K562 (cell line): ENCODE measurements around the gene RHD. TPM values are rescaled to one million over a fixed set of nuclear protein-coding genes. Genes with fewer than 3 reads are reported as not detected.

Experiments used
- BHLHE40 ChIP-seq: IDR thresholded peaks from 2 replicates; pipeline ENCODE4 v1.6.1; 2011; ENCODE audit warnings: low read length, improper control_type of control experiment
- CEBPB ChIP-seq: fragments of 450-650 bp; IDR thresholded peaks from 2 replicates; pipeline ENCODE4 v1.6.1; 2016; ENCODE audit warnings: missing genetic modification characterization, missing compliant biosample characterization
- CHD4 ChIP-seq: fragments of 200-600 bp; sonication (generic); IDR thresholded peaks from 3 replicates; pipeline ENCODE4 v1.6.1; 2012; ENCODE audit warnings: low read depth, mild to moderate bottlenecking, mixed read lengths, low read length, inconsistent platforms; ENCODE audit not compliant: insufficient read depth, insufficient replicate concordance, poor library complexity, severe bottlenecking
- GABPB2 ChIP-seq: fragments of 250-450 bp; sonication (Bioruptor Pico); conservative IDR thresholded peaks from 2 replicates; pipeline ENCODE4 v1.5.1; 2021; ENCODE audit warnings: mild to moderate bottlenecking
- L3MBTL2 ChIP-seq: fragments of 450-650 bp; IDR thresholded peaks from 2 replicates; pipeline ENCODE4 v1.6.1; 2016; ENCODE audit warnings: mild to moderate bottlenecking, moderate library complexity
- MTA1 ChIP-seq: fragments of 450-650 bp; IDR thresholded peaks from 2 replicates; pipeline ENCODE4 v1.6.1; 2017; ENCODE audit warnings: borderline replicate concordance
- NCOA1 ChIP-seq: fragments of 450-650 bp; IDR thresholded peaks from 2 replicates; pipeline ENCODE4 v1.6.1; 2016; ENCODE audit warnings: low read depth
- POLR2A ChIP-seq: fragments of 450-650 bp; conservative IDR thresholded peaks from 2 replicates; pipeline ENCODE4 v1.6.1; 2016
- RAD51 ChIP-seq: fragments of 450-650 bp; IDR thresholded peaks from 2 replicates; pipeline ENCODE4 v1.7.1; 2016; ENCODE audit warnings: low read depth, mild to moderate bottlenecking, borderline replicate concordance
- RBM14 ChIP-seq: fragments of 200-400 bp; formaldehyde crosslinking; IDR thresholded peaks from 2 replicates; pipeline ENCODE4 v1.6.1; 2018; ENCODE audit warnings: low read depth, mild to moderate bottlenecking, low read length, moderate library complexity, borderline replicate concordance; ENCODE audit not compliant: insufficient read depth
- RNF2 ChIP-seq: sonication (generic); IDR thresholded peaks from 2 replicates; pipeline ENCODE4 v1.6.1; 2016
- SMAD4 ChIP-seq: fragments of 250-450 bp; sonication (Bioruptor Pico); conservative IDR thresholded peaks from 2 replicates; pipeline ENCODE4 v1.8.0; 2021; ENCODE audit warnings: inconsistent platforms, mild to moderate bottlenecking, moderate library complexity
- TAF7 ChIP-seq: fragments of 450-650 bp; IDR thresholded peaks from 2 replicates; pipeline ENCODE4 v1.6.1; 2016; ENCODE audit warnings: missing genetic modification characterization, missing compliant biosample characterization
- ZNF175 ChIP-seq: fragments of 200-800 bp; sonication (Bioruptor generic); IDR thresholded peaks from 2 replicates; pipeline ENCODE4 v1.6.1; 2016; ENCODE audit warnings: low read depth, mild to moderate bottlenecking, missing genetic modification characterization, missing compliant biosample characterization
- ZNF232 ChIP-seq: sonication (generic); formaldehyde crosslinking; IDR thresholded peaks from 2 replicates; pipeline ENCODE4 v1.8.0; 2022; ENCODE audit warnings: mild to moderate bottlenecking, missing genetic modification reagents
- ZNF347 ChIP-seq: fragments of 450-650 bp; formaldehyde crosslinking; IDR thresholded peaks from 2 replicates; pipeline ENCODE4 v1.4.0; 2020; ENCODE audit warnings: low read depth, mild to moderate bottlenecking, moderate library complexity
- ZNF444 ChIP-seq: fragments of 250-450 bp; sonication (Bioruptor Pico); IDR thresholded peaks from 2 replicates; pipeline ENCODE4 v1.4.0; 2020; ENCODE audit warnings: mild to moderate bottlenecking, moderate library complexity
- polyA plus RNA-seq, 8 experiments: library from polyadenylated mRNA; depleted of rRNA in 4 of 8; stranded (reverse) in 5 of 8; unstranded in 3 of 8; fragments of >200 nt; fragmentation: Nextera tagmentation in 2 of 8; fragmentation: Illumina TruSeq in 1 of 8; extraction: Ambion mirVana in 2 of 8; extraction: Trizol in 1 of 8; gene quantifications; 2 replicates each; pipeline versions ENCODE4 v1.2.1 to v1.2.3, GENCODE V29; 2011 to 2014; ENCODE audit warnings: inconsistent platforms in 1 of 8, missing spikeins in 1 of 8
- total RNA-seq, 7 experiments: library from RNA; depleted of rRNA in 6 of 7; stranded (reverse); fragments of >200 nt in 6 of 7; fragmentation: Illumina TruSeq in 2 of 7; extraction: Trizol in 2 of 7; gene quantifications; 2 replicates each; pipeline versions ENCODE4 v1.2.1 to v1.2.3, GENCODE V29; 2011 to 2021; ENCODE audit warnings: low replicate concordance in 1 of 7
- TF ChIP-seq, protein P1 (sequence below): fragments of 250-450 bp; sonication (Bioruptor Pico); IDR thresholded peaks from 2 replicates; pipeline ENCODE4 v1.5.0; 2021; ENCODE audit warnings: mild to moderate bottlenecking, borderline replicate concordance
- TF ChIP-seq, protein P2 (sequence below): fragments of 450-650 bp; IDR thresholded peaks from 2 replicates; pipeline ENCODE4 v1.6.1; 2017; ENCODE audit warnings: antibody characterized with exemption, mild to moderate bottlenecking
- TF ChIP-seq, protein P3 (sequence below): fragments of 450-650 bp; formaldehyde crosslinking; IDR thresholded peaks from 2 replicates; pipeline ENCODE4 v1.4.0; 2020; ENCODE audit warnings: mild to moderate bottlenecking, mixed read lengths

The RHD gene
- total and polyA plus RNA-seq, 9 of the 15 experiments (the other 6 are each of a cell fraction or from before 2014, with no cell fraction given), result 8.8 to 32.4 (median 15.0) TPM

DNA sequence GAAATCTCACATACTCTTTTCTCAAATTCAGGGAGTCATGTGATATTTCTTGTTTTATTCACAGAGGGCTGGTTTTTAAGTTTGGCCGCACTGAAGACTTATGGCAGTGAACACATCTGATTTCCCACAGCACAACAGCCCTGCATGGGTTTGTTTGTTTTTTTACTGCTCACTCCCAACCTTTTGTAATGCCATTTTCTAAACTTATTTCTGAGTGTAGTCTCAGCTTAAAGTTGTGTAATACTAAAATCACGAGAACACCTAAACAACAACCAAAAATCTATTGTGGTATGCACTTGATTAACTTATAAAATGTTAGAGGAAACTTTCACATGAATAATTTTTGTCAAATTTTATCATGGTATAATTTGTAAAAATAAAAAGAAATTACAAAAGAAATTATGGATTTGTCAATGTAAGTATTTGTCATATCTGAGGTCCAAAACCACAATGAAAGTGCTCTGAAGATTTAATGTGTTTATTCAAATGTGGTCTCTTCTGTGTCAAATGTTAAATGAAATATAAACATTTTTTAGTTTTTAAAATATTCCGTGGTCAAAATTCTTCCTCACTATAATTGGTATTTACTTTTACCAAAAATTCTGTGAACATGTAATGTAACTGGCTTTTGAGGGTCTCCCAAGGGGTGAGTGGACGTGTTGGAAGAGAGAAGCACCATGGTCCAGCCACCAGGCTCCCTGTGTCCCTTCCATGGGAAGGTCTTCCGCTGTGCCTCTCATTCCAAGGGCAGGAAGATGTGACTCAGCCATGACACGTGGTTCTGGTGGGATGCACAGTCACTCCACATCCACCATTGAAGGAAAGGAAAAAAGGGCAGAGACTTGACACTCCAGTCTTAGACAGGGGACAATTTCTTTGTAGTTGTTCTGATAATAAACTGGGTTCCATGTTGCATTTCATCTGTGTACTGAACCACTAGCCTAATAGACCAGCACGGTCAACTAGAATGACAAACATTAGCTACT lies 88.6 kb downstream of the RHD start (continued):
- TF ChIP-seq ZNF175 (CRISPR knock-in tag), result peak; percentile 91
- TF ChIP-seq TAF7 (tag), result no peak
- TF ChIP-seq, protein P1, sequence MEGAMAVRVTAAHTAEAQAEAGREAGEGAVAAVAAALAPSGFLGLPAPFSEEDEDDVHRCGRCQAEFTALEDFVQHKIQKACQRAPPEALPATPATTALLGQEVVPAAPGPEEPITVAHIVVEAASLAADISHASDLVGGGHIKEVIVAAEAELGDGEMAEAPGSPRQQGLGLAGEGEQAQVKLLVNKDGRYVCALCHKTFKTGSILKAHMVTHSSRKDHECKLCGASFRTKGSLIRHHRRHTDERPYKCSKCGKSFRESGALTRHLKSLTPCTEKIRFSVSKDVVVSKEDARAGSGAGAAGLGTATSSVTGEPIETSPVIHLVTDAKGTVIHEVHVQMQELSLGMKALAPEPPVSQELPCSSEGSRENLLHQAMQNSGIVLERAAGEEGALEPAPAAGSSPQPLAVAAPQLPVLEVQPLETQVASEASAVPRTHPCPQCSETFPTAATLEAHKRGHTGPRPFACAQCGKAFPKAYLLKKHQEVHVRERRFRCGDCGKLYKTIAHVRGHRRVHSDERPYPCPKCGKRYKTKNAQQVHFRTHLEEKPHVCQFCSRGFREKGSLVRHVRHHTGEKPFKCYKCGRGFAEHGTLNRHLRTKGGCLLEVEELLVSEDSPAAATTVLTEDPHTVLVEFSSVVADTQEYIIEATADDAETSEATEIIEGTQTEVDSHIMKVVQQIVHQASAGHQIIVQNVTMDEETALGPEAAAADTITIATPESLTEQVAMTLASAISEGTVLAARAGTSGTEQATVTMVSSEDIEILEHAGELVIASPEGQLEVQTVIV (CRISPR knock-in tag), result no peak
- TF ChIP-seq ZNF232, result no peak
- TF ChIP-seq NCOA1, result no peak
- no peak for TF ChIP-seq ZNF347 (CRISPR knock-in tag)
- no peak for TF ChIP-seq RNF2
- peak; percentile 81 for TF ChIP-seq L3MBTL2
- TF ChIP-seq MTA1, result no peak
- peak; percentile 54; the same call in 1 of the 2 replicates for TF ChIP-seq CEBPB (tag)
- no peak for TF ChIP-seq POLR2A
- TF ChIP-seq, protein P2, sequence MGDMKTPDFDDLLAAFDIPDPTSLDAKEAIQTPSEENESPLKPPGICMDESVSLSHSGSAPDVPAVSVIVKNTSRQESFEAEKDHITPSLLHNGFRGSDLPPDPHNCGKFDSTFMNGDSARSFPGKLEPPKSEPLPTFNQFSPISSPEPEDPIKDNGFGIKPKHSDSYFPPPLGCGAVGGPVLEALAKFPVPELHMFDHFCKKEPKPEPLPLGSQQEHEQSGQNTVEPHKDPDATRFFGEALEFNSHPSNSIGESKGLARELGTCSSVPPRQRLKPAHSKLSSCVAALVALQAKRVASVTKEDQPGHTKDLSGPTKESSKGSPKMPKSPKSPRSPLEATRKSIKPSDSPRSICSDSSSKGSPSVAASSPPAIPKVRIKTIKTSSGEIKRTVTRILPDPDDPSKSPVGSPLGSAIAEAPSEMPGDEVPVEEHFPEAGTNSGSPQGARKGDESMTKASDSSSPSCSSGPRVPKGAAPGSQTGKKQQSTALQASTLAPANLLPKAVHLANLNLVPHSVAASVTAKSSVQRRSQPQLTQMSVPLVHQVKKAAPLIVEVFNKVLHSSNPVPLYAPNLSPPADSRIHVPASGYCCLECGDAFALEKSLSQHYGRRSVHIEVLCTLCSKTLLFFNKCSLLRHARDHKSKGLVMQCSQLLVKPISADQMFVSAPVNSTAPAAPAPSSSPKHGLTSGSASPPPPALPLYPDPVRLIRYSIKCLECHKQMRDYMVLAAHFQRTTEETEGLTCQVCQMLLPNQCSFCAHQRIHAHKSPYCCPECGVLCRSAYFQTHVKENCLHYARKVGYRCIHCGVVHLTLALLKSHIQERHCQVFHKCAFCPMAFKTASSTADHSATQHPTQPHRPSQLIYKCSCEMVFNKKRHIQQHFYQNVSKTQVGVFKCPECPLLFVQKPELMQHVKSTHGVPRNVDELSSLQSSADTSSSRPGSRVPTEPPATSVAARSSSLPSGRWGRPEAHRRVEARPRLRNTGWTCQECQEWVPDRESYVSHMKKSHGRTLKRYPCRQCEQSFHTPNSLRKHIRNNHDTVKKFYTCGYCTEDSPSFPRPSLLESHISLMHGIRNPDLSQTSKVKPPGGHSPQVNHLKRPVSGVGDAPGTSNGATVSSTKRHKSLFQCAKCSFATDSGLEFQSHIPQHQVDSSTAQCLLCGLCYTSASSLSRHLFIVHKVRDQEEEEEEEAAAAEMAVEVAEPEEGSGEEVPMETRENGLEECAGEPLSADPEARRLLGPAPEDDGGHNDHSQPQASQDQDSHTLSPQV, result peak; percentile 88
- TF ChIP-seq RAD51, result peak; percentile 43; the same call in 1 of the 2 replicates
- peak; percentile 29; the same call in 1 of the 2 replicates for TF ChIP-seq SMAD4 (CRISPR knock-in tag)
- TF ChIP-seq CHD4, result no peak
- TF ChIP-seq BHLHE40, result no peak
- TF ChIP-seq, protein P3, sequence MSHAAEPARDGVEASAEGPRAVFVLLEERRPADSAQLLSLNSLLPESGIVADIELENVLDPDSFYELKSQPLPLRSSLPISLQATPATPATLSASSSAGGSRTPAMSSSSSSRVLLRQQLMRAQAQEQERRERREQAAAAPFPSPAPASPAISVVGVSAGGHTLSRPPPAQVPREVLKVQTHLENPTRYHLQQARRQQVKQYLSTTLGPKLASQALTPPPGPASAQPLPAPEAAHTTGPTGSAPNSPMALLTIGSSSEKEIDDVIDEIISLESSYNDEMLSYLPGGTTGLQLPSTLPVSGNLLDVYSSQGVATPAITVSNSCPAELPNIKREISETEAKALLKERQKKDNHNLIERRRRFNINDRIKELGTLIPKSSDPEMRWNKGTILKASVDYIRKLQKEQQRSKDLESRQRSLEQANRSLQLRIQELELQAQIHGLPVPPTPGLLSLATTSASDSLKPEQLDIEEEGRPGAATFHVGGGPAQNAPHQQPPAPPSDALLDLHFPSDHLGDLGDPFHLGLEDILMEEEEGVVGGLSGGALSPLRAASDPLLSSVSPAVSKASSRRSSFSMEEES (CRISPR knock-in tag), result peak; percentile 58; the same call in 1 of the 2 replicates
- TF ChIP-seq GABPB2 (CRISPR knock-in tag), result no peak
- no peak for TF ChIP-seq RBM14
- TF ChIP-seq ZNF444 (CRISPR knock-in tag), result 0 out of 2 replicates have a peak, but pooled peaks have one; percentile 22
